DMS79 (cell line): ENCODE results near the gene TMTC2.

Experiments
- DNase-seq: peaks from one replicate; lab custom pipeline; 2025; lab: John Stamatoyannopoulos, UW

The TMTC2 gene

DNA sequence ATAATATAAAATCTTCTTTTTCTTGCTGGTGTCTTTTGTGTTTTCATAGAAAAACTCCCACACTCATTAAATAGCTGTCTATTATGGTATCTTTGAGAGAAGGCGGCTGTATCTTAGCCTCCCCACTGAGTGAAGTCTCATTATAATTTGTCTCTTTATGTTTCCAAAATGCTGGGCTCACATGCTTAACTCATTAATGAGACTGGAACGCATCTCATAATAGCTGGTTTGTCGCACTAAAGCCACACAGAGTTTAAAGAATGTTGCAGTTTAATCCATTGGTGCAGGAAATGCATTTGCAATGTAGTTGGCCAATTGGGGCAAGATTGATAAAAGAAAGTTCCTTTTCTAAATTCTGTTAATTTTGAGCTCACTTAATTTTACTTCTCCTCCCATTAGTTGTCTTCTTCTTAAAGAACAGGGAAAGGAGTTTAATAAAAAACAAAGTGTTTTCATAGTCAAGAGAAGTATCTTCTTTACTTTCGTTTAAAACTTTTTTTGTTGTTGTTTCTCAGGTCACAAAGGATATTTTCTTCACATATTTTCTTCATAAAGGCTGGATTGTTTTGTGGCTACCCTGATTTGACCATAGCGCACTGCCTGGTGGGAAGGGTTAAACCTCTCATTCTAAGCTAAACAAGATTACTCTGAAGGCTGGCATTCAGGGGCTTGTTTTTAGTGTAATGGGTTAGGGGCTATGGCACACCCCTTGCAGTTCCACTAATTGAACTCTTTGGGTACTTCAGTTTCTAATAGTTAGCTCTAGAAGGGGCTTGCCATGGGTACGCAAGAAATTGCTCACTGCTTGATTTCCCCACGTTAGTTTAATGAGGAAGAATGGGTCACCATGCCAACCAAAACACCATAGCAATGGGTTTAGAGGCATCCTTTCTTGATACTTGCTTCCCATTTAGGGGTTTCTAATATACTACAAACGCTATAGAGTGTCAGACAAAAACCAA is 197.0 kb downstream of the TMTC2 start:
- DNase-seq: no peak

DNA sequence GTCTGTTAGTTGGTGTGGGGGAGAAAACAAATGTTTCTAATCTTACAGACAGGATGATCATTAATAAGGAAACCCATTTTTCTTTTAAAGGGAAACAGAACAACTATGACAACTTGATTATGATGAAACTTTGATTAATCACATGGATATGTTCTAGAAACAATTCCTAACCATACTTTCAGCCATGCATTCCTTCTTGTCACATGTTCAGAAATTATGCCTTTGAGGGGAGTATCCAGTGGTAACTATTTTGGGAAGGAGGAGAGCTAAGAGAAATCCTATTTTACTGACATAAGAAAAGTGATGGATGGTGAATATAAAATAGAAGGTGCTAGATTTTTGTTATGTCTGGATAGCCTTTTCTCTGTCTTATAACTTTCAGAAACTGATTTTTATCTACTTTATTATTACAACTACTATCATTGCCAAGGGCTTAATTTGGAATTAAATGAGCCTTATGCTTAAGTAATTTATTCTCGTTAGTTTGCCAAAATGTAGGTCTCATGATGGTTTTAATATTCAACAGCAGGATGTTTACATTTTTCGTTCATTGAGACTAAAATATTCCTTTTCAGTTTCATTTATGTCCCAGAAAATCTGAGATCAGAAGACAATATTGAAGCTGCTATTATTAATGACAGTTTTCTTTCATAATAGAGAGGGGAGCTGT is 200.1 kb downstream of the TMTC2 start:
- no peak for DNase-seq

DNA sequence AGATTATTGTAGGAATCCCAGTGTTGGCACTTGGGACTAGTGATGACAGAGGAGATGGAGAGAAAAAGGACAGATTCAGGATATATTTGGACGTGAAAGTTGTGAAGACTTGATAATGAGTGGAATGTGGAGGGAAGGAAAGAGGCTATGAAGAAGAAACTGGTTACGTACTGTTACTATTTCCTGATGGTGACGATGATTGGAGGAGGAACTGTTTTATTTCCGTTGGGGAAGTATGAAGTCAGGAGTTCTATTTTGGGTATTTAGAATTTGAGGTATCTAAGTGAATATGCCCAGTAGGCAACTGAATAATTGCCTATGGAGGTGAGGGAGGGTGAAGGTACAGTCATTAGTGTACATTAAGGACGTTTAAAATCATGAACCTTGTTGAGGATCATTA is 207.2 kb downstream of the TMTC2 start:
- DNase-seq: no peak

DNA sequence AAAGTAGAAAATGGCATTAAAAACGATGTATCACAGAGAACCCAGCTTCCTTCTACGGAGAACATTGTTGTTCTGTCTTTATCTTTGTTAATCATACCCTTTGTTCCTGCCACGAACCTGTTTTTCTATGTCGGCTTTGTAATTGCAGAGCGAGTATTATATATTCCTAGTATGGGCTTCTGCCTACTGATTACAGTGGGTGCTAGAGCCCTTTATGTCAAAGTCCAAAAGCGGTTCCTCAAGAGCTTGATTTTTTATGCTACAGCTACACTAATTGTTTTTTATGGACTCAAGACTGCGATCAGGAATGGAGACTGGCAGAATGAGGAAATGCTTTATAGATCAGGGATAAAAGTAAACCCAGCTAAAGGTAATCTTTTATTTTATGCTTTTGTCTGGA is 209.6 kb downstream of the TMTC2 start:
- DNase-seq: no peak

DNA sequence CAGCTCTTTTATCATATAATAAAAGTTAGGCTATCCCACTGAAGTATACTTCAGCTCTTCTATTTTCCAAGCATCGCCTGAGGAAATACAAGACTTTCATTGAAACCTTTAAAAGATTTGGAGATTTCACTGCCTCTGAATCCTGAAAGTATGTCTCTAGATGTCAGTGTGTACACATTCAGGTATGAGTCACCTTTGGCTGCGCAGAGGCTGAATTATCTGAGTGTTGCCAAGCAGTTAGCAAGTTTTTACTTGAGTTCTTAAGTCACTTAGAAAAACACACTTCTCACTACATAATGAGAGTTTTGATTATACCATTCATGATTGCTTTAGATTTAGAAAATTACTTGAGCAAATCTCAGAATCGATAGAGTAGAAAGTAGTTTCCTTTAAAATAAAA is 210.3 kb downstream of the TMTC2 start:
- no peak for DNase-seq

DNA sequence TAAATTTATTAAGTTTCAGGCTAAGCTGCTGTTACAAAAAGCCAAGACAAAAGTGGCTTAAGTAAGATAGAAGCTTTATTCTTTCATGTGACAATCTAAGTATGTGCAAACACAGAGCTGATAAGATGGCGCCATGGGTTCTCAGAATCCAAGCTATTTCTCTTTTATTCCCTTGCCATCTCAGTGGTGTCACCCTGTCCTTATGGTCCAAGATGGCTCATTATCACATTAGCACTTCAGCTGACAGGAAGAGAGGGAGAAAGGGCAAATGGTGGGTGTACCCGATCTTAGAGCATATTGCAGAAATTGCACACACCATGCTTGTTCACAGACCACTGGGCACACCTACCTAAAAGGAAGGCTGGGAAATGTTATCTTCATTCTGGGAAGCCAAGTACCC is 211.7 kb downstream of the TMTC2 start:
- DNase-seq: no peak

DNA sequence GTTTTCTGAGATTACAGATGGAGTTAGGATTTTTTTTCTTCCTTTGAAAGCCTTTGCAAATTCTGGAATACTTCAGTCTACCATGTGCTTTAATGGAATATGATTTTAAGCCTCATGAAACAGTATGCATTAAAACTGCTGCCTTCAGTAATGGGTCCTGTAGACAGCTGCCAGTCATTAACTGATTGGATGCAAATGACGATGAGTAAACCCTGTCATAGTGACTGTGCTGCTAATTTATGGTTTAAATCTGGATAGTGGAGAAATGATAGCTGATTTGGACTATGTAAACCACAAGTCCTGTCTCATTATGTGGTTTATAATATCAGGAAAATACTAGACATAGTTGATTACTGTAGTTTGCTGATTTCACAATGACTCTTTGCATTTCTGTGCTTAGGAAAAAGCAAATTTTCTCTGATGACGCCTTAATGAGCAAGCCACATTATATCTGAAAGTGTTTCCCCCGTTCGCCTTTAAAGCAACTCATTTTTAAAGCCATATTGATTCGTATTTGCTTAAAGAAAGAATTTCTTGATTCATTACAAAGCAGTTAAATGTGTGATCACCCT is 217.6 kb downstream of the TMTC2 start:
- no peak for DNase-seq

DNA sequence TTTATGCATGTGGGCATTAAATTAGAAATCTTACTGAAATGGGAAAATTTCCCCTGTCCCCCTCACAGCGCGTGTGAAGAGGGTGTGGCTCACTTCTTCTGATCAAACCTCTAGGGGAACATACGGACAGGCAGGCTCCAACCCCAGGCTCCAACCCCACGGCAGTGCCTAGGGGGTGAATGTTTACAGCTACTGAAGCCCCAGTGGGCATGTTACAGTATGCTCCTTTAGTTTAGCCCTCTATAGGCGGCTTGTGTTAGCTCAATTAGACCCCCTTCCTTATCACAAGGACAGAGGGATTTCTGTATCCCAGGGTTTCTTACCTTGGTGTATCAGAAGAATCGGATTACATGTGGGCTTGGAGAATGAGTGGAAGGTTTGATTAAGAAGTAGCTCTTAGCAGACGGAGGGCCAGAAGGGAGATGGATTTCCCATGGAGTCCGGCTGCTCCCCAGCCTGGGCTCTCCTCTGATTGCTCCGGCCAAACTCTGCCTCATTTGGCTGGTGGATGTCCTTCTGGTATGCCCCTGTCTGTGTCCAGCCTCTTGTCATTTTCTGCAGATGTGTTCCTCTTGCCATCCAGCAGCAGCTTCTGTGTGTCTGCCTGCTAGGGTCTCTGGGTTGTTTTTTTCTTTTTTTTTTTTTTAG is 223.7 kb downstream of the TMTC2 start:
- DNase-seq: no peak

DNA sequence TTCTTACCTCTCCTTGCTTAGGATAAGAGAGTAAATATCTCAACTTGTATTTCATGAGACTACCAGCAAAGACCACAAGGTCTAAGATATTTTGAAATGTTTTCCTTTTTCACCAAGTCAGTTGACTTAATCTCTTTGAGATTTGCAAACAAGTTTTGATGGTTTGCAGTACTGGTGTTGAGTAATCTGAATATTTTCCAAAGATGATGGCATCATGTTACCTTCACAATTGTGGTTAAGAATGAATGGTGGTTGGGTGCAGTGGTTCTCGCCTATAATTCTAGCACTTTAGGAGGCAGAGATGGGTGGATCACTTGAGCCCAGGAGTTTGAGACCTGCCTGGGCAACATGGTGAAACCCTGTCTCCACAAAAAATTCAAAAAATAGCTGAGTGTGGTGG is 225.7 kb downstream of the TMTC2 start:
- DNase-seq: no peak

DNA sequence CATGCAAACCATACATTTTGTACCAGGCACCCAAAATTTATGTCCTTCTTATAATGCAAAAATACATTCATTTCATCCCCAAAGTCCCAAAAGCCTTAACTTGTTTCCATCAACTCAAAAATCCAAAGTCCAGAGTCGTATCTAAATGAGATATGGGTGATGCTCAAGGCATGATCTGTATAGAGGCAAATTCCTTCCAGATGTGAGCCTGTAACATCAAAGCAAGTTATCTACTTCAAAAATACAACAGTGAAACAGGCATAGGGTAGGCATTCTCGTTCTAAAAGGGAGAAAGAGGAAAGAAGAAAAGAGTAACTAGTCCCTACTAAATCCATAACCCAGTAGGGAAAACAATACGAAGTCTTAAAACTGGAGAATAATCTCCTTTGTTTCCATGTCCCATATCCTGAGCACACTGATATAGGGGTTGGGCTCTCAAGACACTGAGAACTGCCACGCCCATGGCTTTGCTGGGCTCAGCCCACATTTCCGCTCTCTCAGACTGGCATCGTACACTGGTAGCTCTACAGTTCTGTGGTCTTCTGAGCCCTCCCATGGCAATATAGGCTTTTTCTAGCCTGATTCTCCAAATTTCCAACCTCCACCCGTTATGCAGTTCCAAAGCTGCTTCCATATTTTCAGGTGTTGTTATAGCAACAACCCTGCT is 232.8 kb downstream of the TMTC2 start:
- no peak for DNase-seq

DNA sequence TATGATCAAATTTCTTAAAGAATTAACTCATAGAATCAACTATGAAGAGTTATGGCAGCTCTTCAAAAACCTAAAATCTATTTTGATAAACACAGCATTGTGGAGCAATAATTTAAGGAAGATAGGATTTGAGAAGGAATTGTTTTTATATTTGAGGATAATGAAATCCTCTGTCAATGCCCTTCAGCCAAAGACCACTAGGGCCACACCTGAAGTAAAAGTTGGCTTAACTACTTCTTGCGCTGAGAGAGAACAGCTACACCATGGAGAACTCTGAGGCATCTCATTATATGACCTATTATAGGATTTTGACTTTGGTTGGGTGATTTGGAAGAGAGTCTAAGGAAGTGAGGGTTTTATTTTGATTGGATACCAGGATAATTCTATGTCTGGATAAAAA is 237.2 kb downstream of the TMTC2 start:
- no peak for DNase-seq

DNA sequence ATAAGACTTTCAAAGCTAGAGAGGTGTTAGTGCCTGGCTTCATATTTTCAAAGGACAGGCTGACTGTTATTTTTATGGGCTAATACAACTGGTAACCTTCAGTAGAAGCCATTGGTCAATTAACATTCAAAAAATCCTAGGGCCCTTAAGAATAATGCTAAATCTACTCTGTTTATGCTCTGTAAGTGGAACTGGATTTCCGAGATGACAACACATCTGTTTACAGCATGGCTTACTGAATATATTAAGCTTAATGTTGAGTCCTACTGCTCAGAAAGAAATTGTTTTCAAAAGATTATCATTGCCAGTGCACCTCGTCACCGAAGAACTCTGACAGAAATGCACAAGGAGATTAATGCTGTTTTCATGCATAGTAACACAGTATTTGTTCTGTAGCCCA is 239.9 kb downstream of the TMTC2 start:
- no peak for DNase-seq

DNA sequence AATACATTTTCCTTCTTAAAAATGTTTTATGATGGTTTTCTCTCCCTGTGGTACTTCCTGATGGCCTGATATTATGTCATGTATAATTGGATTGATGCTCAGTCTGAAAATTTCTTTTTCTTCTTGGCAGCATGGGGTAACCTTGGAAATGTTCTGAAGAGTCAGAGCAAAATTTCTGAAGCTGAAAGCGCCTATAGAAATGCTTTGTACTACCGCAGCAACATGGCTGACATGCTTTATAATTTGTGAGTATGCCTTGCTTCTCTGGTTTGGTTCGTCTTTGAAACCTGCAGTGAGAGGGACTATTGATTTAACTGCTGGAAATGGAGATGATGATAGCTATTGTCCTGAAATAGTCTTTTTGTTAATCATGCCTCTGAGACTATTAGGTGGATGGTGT is 243.6 kb downstream of the TMTC2 start:
- DNase-seq: no peak

DNA sequence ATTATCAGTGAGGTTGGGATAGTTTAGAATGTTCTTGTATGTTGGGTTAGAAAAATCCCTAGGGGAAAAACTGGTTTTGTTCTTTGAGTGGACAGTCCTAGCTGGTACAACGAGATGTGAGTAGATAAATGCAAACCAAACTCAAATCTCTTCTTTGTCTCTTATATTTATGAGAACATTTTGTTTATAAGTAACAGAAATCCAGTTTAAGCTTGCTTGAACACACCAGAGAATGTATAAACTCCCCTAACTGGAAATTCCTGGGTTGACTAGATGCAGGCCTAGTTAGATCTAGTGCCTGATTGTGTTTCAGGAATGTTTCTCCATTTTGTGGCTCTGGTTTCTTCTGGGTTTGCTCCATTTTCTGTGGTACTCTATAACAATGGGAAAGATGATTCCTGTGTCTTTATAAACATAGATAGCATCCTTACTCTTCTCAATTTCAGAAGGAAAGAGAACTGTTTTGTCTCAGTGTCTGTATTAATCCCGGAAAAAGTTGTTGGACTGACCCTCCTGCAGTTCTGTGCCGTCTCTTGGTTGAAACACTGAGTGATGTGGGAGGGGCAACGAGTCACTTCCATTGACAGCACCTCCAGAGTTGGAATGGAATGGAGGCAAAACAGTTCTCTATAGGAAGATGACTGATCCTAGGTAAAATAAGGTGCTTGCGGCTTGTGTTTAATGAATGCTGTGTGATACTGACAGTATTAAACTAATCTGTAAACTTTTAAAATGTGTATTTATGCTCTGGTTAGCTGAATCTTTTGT is 244.8 kb downstream of the TMTC2 start:
- DNase-seq: no peak

DNA sequence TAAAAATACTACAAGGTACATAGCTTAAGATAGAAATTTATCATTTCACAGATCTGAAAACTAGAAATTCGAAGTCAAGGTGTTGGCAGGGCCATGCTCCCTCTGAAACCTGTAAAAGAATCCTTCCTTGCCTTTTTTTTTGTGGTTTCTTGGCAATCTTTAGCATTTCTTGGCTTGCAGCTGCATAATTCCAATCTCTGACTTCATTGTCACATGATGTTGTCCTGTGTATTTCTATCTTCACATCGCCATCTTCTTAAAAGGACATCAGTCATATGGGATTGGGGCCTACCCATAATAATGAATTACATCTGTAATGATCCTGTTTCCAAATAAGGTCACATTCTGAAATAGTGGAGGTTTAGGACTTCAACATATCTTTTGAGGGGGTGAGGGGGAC is 250.4 kb downstream of the TMTC2 start:
- DNase-seq: no peak

DNA sequence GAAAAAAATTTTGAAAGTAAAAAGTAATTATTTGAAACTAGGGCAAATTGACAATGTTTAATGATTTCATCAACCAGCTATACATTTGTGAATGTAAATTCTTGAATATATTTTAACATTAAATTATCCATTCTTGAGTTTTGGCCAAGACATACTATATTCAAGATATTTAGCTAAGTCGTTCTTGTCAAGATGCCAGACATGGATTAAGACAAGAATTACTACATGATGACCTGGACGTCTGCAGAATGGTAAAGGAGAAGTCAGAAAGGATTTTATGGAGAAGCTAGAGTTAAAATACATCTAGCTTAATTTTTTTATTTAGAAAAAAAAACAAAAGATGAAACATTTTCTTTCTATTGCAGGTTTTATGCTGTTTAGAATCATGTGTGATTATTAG is 255.8 kb downstream of the TMTC2 start:
- no peak for DNase-seq

DNA sequence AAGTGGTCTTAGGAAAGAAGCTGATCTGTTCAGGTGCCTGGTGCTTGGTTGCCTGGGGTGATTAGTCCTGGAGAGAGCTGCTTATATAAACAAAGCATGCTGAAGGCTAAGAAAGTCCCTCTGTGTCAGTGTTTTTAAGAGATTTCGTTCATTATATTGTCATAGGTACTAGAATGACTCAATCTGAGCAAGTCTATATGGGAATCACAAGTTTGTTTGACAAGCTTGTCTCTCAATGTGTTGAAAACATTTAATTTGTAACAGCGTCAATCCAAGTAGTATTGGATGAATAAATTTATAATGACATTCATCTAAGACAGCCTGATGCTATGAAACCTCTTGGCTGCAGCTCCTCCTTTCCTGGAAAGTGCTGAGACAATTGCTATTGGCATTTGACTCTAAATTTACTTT is 256.3 kb downstream of the TMTC2 start:
- DNase-seq: no peak

DNA sequence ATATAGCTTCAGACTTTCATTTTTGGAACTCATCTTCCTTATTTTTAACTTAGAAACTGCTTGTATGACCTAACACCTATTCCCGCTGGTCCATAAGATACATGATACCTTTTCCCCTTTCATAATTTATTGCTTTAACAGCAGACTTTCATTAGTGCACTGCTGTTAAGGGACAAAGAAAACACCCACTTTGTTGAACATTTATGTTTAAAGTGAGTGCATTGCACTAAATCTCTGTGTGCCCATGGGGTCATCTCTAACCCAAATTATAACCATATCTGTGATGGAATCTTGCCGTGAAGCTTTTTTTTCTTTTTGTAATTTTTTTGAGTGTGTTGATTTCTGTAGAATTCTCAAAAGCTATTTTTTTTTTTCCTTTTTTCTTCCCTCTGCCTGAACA is 261.8 kb downstream of the TMTC2 start:
- no peak for DNase-seq

DNA sequence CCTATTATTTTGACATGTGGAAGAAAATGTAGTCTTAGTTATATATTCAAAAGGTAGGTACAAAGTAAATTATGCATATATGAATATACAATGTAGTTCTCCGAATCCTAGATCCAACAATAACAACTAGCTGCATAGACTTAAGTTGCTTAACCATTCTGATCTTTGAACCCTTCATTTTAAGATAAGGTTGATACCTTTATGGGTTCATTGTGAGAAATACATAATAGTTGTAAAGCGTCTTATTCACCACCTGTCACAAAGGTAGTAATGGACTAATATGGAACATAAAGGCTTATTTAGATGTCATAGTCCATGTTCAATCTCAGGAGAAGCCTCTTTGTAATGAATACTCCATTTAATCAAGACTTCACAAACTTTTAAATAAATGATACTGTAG is 263.6 kb downstream of the TMTC2 start:
- no peak for DNase-seq

DNA sequence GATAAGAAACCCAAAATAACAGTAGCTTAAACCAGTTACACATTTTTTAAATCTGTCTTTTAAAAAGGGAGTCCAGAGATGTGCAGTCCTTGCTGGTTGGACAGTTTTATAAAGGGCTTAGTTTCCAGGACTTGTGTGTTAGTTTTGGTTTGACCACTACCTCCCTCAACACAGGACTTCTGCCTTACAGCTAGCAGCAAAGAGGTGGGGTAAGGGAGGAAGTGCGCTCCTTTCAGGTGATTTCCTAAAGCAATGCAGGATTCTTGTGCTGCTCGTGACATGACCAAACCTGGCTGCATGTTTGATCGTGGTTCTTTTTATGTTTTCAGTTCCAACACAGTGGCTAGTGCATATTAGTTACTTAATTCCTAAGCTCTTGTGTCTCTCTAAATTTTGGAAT is 266.2 kb downstream of the TMTC2 start:
- no peak for DNase-seq

DNA sequence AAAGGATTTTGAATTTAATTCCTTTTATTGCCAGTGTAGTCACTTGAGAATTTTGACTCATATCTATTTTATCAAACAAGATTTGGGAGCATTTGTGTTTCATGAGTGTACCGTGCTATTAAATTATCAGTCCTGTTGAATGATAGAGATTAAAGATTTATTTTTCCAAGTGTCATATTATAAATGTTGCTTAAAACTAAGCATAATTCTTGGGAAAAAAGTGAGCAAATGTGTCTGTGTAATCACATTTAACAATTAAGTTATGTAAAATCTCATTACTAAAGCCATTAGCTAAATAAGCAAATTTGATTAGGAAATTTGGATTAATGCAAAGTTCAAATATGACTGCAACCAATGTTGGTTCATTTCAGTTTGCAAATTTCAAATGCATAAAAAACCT is 266.7 kb downstream of the TMTC2 start:
- DNase-seq: no peak
